NCI-H510A (cell line): ENCODE measurements around the gene CDK18.
"Not testable (repeated sequence)": the region's sequence is repeated elsewhere in the genome, so short reads cannot be mapped to it uniquely, and the experiment has no call there.

Experiments used
- DNase-seq: peaks from one replicate; lab custom pipeline; 2025; lab: John Stamatoyannopoulos, UW

Gene CDK18

DNA sequence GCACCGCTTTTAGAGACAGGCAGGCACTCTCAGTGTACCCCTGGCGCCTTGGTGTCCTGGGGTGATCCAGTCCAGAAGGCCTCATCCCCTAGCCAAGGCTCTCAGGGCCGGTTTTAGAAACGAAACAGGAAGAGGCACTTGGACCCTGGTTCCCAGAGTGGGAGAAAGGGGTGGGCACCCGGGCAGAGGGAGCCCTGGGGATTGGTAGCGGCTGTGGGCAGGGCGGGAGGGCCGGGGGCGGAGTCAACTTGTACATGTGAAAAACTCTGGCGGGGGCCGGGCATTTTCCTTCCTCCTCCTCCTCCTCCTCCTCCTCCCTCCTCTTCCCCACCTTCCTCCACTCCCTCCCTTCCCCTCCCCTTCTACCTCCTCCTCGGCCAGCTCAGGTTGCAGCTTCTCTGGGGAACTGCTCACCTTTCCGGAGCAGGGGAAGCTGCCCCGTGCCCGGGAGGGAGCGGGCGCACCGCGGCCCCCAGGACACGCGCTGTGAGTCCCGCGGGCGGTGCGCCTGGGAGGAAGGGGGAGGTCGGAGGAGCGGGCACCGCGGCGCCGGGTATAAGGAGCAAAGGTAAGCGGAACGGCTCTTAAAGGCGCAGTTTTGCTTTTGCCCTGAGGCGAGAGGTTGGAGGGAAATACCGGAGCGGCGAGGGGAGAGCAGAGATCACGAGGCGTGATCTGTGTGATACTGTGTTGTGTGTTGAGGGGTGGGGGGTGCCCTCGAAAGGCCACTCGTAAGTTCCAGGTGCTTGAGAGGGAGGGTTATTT, at the start of gene CDK18:
TSS of gene CDK18 (plus strand) at position 359 of the 765 bp plus-strand sequence. CDS start 18,499 bp downstream, outside the sequence.
- DNase-seq = peak; percentile 91

DNA sequence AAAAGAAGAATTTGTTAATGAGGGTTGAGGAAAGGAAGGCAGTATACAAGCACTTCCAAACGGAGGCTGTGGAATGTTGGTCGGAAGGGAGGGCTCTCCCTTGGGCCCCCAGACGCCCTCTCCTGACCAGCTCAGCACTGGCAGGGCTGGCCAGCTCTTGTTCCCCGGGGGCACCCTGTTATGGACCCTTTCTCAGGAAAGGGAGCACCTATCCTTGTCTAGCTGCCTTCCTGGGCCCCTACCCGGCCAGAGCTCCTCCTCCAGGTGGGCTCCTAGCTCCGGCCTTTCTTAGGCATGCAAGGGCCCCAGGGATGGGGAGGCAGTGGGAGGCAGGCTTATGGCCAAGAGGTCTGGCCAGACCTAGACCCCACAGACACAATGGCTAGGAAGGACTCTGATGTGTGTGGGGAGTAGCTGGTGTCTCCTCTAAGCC, 49.5 kb upstream of the CDK18 start:
- no peak for DNase-seq

DNA sequence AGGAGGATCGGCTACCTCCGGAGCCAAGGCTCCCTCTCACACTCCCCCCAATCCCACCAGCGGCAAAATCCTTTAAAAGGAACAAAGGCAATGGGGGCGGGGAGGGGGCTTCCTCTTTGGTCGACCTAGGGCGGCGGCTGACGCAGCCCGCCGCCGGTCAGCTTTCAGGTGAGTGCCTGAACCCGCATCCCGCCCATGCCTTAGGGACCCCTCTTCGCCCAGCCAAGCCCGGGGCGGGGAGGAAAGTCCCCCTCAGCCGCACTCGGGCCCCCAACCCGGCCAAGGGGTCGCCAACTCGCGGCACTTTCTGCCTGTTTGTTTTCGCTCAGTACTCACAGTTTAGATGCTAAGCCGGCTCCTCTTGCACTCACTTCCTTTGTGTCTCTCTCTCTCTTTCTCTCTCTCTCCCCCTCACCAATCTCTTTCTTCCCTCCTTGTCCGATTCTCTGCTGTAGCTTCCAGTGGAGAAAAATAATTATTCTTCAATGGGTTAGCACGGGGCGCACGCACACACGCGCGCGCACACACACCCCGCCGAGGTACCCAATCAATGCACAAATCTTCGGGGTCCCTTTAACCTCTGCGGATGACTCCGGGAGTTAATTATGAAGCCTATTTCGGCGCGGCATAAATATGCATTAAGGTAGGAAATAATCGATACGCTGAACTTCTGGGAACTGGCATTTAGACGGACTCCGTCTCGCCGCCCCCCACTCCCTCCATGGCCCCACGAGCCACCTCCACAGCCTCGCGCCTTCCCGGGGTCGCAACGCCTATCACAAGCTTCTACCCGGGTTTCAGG, 48.7 kb upstream of the CDK18 start, which contains the start of gene BLACAT1:
TSS of gene BLACAT1 (minus strand) at position 465 of the 802 bp plus-strand sequence.
- no peak for DNase-seq

DNA sequence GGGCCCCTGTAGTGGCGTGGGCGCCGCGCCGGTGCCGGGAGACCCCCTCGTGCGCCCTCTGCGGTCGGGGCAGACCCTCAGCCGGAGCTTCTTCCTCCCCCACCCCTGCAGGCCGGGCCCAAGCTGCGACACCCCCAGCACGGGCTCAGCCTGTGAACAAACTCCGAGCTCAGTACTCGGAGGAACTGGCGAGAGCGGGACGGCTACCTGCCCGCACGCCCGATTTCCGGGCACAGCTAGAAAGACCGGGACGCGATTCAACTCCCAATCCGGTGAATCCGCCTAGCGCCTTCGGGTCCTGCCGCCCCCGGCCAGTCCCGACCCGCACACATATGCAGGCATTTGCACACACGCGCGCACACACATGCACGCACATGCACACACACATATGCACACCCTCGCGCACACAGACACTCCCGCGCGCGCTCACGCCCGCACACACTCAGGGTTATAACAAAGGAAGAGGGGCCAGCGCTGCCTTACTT, 48.0 kb upstream of the CDK18 start:
- DNase-seq = peak; percentile 25

DNA sequence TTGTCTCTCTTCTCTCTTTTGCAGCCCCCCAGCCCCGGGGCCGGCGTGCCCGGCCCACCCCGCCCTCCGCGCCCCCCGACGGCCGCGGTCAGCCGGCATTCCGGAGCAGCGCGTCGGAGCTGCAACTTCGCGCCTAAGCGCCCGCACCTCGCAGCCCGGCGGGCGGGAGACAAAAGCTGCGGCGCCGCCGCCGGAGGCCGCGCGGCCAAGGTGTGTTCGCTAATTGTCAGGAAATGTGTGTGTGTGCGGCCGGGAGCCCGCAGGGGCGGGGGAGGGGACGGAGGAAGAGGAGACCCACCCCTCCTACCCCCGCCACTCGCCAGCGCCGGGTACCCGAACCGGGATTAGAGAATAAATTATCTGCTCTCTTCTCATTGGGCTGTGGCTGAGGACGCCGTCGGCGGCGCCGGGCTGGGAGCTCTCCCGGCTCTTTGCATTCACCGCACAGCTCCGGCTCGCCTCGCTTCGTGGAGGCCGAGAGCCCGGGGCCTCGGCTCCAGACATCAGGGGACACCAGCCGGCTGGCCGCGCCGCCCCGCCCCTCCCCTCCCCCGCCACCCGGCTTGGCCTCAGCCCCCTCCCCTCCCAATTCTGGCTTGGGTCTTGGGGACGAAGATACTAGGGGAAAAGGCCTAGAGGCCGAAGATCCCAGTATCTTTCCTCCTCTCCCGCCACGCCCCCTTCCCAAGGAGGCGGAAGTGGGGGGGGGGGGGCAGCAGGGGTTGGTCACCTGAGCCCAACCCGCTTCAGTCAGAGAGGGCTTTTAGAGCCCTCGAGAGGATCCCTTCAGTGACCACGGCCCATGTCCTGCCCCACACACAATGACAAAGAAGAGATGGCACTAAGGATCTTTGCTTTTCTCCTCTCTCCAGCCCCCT, 47.4 kb upstream of the CDK18 start:
- DNase-seq = peak; percentile 84

DNA sequence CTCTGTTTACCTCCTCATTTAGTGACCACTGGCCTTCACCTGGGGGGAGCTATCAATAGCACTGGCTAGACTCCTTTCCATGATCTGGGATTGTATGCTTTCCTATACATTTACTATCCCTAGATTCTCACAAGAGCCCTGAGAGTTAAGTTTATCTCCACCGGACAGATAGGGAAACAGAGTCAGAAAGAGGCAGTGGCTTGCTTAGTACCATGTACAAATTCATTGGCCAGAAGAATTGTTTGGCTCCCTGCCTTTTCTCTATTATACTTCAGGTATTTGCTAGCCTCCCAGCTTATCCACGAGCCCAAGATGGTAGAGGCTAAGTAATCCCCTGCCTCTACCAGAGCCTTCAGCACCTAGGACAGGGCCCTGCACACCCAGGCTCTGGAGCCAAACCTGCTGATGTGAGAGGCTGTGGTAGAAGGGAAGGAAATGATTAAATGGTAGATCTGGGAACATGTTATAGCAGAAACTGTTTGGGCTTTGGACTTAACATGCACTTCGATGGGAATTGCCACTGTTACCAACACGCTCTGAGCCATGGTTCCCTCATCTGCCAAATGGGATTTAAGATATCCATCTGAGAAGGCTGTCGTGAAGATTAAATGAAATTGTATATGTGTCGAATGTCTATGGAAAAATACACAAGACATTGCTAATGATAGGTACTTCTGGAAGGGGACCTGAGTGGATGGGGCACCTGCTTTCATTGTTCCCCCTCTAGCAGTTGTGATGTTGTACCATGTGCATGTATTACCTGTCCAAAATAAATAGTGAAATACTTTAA, 45.5 kb upstream of the CDK18 start:
- no peak for DNase-seq

DNA sequence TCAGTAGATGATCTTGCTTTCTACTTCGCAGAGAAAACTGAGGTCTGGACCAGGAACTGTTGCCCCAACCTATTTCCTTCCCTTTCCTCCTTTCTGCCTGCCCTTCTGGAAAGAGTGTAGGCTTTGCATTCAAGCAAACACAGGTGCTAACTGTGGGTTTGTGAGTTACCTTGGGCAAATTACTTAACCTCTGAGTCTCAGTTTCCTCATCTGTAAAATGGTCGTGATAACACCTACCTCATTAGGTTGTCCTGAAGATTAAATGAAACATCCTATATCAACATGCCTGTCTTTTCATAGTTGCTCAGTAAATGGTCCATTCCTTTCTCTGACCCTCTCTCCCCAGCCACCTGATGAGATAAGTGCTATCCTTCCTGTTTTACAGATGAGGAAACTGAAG, 39.1 kb upstream of the CDK18 start:
- no peak for DNase-seq

DNA sequence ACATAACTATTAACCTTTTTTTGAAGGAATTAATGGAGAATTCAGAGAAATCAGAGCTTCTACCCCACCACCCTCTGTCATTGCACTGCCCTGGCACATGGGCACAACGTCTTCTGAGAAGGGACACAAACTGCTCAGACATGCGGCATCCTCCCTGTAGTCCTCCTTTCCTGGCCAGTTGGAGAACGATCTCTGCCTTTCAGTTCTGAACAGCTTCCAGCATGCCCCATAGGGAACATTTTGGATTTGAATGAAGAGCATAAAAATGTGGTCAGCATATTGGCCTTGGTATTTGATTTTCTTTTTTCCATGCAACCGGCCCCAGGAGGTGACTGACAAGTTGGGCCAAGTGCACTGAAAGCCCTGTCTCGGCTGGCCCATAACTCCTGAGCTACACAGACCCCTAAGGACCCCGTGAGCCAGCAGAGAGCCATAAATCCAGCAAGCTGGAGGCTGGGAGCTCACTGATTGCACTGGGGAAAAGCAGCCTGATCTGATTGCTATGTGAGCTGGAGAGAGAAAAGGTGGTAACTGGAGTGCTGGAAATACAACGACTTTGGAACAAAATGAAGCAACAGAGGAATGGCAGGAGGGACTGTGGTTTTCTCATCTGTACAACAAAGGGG, 37.8 kb upstream of the CDK18 start:
- no peak for DNase-seq

DNA sequence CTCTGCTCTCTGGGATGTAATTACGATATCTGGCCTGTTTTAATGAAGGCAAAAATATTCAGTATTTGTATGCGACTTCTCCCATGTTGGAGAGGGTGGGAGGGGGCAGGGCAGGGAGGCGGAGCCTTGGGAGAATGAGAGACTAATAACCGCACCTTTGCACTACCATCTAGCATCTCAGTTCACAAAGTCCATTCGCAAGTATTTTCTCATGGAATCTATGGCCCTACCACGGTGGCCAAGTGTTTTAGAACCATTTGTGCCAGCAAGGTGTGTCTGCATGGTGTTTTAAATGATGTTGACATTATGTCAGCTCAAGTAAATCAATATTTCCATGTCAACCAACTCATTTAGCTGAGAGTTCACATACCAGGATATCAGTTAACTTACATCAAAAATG, 34.3 kb upstream of the CDK18 start:
- DNase-seq = no peak

DNA sequence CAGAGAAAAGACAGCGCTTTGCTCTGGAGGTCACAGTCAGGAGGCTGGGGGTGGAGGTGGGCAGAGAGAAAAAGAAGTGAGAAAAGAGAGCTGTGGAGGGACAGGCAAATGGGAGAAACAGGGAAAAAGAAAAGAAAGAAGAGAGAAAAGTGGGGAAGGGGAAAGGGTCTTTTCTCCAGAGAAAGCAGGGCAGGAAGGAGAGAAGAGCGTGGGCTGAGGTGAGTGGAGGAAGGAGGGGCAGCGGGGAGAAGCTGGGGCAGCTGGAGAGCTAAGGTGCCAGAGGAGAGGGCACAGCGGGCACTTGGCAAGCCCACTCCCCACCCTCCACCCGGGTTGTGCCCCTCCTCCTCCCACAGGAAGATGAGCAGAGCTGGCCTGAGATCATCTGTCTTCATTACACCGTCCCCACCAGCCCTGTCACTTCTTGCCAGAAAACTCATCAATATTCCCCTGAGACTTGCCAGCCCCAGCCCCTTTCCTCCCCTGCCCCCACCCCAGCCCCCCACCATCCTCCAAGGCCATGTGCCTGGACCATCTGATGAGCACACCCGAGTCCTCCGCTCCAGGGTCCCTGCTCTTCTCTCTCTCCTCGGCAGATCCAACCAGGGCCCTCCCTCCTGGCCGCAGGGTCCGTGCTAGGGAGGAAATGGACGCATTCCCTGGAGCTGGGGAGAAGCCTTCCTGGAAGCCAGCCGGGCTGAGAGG, 31.6 kb upstream of the CDK18 start:
- no peak for DNase-seq

DNA sequence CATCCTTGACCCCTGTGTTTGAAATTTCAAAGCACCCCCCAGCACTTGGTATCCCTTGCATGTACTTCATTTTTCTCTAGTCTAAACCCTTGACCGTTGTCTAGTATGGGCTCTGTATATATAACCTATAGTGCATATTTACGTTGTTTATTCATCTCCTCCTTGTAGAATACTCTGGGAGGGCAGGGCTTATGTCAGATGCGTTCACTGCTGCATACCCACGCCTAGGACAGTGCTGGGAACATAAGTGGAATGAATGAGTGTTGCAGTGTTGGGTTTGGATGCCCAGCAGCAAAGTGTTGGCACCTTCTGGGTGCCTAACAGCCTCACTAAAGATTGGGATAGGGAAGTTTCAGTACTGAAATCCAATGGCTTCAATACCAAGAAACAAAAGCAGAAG, 31.0 kb upstream of the CDK18 start:
- no peak for DNase-seq

DNA sequence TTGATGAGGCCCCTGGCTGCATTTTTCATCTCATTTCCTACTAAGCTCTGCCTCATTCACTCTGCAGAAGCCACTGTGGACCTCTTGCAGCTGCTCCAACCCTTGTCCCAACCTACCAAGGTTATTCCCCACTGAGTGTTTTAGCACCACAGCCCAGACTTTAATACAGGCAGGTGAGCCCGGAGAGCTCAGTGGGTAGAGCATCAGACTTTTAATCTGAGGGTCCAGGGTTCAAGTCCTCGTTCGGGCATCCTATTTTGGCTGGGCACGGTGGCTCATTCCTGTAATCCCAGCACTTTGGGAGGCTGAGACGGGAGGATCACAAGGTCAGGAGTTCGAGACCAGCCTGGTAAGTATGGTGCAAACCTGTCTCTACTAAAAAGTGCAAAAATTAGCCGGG, 30.5 kb upstream of the CDK18 start:
- DNase-seq = no peak

DNA sequence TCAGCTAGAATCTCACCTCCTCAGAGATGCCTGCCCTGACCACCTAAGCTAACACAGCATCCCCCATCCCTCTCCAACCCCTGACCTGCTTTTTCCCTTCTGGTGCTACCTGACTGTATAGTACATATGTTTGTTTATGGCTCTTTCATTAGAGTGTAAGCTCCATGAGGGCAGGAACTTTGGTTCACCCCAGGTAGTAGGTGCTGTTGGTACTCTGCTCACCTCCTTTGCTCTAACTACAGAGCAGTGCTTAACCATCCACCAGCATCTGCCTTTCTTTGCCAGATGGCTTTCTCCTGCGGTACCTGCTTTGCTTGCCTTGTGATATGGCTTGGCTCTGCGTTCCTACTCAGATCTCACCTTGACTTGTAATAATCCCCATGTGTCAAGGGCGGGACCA, 29.9 kb upstream of the CDK18 start:
- DNase-seq = no peak

DNA sequence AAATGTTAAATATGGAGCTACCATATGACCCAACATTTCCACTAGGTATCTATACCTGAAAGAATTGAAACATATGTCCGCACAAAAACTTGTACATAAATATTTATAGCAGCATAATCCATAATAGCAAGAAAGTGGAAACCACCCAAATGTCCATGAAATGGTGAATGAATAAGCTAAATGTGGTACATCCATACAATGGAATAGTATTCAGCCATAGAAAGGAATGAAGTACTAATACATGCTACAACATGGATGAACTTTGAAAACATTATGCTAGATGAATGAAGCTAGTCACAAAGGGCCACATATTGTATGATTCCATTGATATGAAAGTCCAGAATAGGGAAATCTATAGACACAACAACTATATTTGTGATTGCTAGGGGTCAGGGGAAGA, 28.6 kb upstream of the CDK18 start:
- no peak for DNase-seq

DNA sequence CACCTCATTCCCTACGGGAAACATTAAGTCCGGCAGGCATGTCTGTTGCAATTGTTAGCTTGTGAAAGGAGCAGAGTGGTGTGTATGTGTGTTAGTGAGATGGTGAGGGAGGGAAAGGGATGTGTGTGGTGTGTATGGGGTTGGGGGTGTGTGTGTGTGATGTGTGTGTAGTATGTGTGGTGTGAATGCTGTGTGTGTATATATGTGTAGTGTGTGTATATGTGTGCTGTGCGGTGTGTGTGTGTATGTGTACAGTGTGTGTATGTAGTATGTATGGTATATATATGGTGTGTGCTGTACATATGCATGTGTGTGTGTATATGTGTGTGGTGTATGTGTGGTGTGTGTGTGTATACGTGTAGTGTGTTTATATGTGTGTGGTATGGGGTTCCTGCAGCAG, 27.8 kb upstream of the CDK18 start:
- no peak for DNase-seq

DNA sequence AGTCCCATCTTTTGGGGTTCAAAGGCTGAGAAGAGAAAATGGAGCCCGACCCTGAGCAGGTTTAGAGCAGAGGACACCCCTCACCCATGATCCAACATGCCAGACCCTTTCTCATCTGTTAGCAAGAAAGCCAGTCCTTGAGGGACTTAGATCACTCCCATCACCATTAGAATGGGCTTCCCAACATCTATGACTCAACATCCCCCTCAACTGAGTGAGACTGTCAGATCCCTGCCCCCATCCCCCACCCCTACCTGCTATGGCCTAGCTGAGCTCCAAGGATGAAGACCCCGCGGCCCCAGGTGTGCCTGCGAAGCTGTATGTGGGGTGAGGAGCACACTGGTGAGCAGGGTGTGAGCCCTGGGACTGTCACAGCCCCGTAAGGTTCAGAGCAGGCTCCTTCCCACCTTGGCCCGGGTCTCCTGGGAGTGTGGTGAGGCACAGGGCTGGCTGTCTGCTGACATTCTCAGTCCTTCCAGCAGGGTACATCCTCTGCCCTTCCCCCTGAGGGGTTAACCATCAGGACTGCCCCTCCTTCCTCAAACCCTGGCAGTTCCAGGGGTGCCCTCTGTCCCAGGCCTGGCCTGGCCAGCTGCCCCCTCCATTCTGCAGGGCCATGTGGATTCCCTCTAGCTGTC, 27.2 kb upstream of the CDK18 start:
- no peak for DNase-seq

DNA sequence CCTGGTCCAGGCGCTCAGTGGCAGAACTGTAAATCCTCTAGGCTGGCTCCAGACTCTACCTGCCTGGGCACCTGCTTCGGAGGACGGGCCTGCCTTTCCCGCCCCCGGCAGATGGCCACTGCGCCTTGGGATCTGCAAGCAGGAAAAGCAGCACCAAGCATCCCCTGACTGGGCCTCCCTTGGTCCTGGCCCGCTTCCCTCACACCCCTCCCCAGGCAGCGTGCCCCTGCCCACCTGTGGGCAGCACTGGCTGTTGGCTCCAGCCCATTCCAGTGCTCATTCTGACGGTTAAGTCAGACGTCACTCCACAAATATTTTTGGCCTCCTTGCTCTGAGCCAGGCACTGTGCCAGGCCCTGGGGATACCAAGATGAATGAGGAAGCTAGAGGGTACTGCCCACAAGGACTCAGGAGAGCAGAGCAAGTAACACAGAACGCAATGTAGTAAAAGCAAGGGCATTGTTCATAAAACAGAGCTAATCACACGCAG, 26.7 kb upstream of the CDK18 start:
- no peak for DNase-seq

DNA sequence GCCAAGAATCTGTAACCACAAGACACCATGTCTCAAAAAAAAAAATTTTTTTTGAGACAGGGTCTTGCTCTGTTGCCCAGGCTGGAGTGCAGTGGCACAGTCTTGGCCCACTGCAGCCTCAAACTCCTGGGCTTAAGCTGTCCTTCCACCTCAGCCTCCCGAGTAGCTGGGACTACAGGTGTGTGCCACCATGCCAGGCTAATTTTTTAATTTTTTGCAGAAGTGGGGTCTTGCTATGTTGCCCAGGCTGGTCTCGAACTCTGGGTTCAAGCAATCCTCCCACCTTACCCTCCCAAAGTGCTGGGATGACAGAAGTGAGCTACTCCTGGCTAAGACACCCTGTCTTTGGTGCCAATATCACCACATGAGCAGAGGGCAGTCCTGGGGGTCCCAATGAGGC, 25.5 kb upstream of the CDK18 start:
- not testable (repeated sequence) for DNase-seq

DNA sequence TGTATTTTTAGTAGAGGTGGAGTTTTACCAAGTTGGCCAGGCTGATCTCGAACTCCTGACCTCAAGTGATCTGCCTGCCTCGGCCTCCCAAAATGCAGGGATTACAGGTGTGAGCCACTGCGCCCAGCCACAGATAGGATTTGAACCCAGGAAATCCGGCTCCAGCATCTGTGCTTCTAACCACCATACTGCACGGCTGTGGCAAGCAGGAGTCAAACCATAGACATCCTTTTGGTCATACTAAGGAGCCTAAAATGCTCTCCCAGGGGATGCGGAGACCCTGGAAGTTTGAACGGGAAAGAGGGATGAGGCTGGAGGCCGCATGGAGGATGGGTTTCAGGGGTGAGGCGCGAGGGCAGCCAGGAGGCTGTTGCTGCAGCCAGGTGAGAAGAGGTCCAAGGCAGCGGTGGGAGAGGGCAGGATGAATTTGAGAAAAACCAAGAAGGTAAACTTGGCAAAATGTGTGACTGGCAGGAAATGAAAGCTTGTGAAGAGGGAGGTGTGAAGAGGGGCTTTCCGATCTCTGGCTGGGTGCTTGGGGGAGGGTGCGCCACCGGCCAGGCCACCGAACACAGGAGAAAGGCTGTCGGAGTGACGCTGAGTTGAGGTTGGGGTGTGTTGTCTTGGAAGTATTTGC, 24.0 kb upstream of the CDK18 start:
- no peak for DNase-seq
